ENCODE results near the gene CTDP1. TPM values are rescaled to one million over a fixed set of nuclear protein-coding genes. Genes with fewer than 3 reads are reported as not detected.

Gene CTDP1
- total RNA-seq, 1 donor from 2014 or later = 34.8 TPM

DNA sequence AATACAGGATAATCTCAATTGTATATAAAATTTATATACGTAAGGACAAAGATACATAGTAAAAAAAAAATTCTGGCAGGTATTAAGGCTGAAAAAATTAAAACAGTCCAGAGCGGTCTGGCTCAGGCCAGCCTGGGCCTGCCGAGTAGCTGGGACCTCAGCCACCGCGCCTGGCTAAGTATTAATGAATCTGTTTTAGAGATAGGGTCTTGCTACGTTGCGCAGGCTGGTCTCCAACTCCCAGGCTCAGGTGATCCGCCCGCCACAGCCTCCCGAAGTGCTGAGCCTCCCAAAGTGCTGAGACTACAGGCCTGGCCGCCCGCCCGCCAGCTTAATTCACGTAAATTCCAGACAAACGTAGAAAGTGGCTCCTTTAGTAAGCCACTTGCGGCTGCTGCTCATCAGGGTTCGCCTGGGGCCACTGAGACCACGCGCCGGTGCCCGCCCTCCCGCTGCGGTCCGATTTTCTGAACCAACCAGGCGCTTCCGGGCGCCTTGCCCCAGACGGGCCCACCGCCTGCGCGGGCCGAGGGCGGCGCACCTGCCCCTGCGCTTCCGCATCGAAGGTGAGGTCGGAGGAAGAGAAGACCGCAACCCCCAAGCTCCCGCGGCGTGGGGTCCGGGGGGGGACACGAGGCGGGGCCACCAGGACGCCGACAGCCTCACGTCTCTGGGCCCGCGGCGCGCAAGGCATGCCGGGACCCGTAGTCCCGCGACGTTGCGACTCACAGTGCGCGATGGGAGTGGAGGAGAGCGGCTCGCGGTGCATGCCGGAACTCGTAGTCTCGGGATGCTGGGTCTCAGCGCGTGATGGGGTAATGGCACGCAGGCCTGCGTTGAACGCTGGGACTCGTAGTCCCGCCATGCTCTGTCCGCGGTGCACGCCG is 695 bp upstream of the CTDP1 start:
- H3K9me3 Mint-ChIP-seq (ENCODE audit: unreplicated experiment) = peaks cover 7% of the 10 kb centered on the region
- DNase-seq = peak; percentile 97
- H3K27ac Mint-ChIP-seq (ENCODE audit: unreplicated experiment) = peak overlapping the region; percentile 94
- no peaks in the 10 kb centered on the region for H3K36me3 Mint-ChIP-seq (ENCODE audit: unreplicated experiment)
- H3K4me3 Mint-ChIP-seq (ENCODE audit: unreplicated experiment) = peak overlapping the region; percentile 89
- H3K4me1 Mint-ChIP-seq (ENCODE audit: low read depth, unreplicated experiment) = peaks cover 10% of the 10 kb centered on the region
- H3K27me3 Mint-ChIP-seq (ENCODE audit: unreplicated experiment) = peaks cover 3% of the 10 kb centered on the region
- TF ChIP-seq CTCF (IDR thresholded peaks at IDR 0.05; ENCODE audit: partially characterized antibody, unreplicated experiment) = no peak

DNA sequence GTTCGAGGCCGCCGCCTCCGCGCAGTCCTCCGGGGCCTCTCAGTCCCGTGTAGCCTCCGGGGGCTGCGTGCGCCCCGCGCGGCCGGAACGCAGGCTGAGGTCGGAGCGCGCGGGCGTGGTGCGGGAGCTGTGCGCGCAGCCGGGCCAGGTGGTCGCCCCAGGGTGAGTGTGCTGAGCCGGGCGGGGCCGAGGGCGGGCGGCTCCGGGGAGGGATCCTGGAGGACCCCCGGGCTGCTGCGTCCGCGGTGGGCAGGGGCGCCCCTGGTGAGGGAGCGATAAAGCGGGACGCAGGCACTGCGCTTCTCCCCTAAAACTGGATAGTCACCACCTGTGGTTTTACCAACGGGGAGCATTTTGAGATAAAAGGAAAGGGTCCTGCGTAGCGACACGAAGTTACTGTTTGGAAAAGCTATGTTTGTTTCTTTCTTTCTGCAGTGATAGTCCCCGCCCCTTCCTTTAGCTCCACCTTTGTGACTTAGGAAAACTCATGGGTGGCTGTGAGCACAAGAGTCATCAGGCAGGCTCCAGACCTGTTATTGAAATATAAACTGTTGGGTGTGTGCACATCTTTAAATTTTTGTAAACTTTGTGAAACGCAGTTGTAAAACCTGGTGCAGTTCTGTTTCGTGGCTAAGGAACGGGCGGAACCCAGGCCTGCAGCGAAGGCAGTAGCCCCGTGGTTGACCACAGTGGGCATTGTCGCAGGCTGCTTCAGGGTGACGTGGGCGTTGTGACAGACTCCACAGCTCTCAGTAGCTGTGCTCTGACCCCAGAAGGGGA is 687 bp downstream of the CTDP1 start:
- peaks cover 3% of the 10 kb centered on the region for H3K27me3 Mint-ChIP-seq (ENCODE audit: unreplicated experiment)
- peak overlapping the region; percentile 55 for H3K27ac Mint-ChIP-seq (ENCODE audit: unreplicated experiment)
- no peak for TF ChIP-seq CTCF (IDR thresholded peaks at IDR 0.05; ENCODE audit: partially characterized antibody, unreplicated experiment)
- peaks cover 10% of the 10 kb centered on the region for H3K4me1 Mint-ChIP-seq (ENCODE audit: low read depth, unreplicated experiment)
- H3K4me3 Mint-ChIP-seq (ENCODE audit: unreplicated experiment) = peak overlapping the region; percentile 90
- peaks cover 5% of the 10 kb centered on the region for H3K36me3 Mint-ChIP-seq (ENCODE audit: unreplicated experiment)
- peak; percentile 59 for DNase-seq
- H3K9me3 Mint-ChIP-seq (ENCODE audit: unreplicated experiment) = peaks cover 7% of the 10 kb centered on the region

DNA sequence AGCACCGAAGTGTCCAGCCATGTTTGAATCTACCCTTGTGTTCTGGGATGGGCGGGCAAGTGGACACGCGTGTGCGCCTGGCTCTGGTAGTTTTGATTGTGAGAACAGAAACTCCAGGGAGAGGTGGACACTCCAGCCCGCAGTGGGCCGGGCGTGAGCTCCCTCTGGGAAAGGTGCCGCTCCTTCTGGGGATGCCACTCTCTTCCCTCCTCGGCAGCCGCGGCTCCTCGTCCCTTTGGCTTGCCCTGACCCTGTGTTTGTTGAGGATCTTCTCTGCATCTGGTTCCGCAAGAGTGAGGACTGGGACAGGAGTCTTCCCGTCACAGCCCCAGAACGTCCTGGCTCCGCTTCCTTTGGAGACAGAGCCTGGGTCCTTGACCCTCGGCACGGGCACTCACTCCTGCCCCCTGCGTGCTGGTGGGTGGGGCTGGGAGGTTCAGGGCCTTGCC is 1.3 kb downstream of the CTDP1 start:
- no peak for DNase-seq
- Mint-ChIP-seq H3K27ac (ENCODE audit: unreplicated experiment) (no peak overlapping the region), H3K4me3 (ENCODE audit: unreplicated experiment) (peak overlapping the region; percentile 90), H3K36me3 (ENCODE audit: unreplicated experiment) (peaks cover 6% of the 10 kb centered on the region), H3K27me3 (ENCODE audit: unreplicated experiment) (peaks cover 3% of the 10 kb centered on the region), H3K9me3 (ENCODE audit: unreplicated experiment) (peaks cover 7% of the 10 kb centered on the region), H3K4me1 (ENCODE audit: low read depth, unreplicated experiment) (peaks cover 10% of the 10 kb centered on the region)
- no peak for TF ChIP-seq CTCF (IDR thresholded peaks at IDR 0.05; ENCODE audit: partially characterized antibody, unreplicated experiment)

DNA sequence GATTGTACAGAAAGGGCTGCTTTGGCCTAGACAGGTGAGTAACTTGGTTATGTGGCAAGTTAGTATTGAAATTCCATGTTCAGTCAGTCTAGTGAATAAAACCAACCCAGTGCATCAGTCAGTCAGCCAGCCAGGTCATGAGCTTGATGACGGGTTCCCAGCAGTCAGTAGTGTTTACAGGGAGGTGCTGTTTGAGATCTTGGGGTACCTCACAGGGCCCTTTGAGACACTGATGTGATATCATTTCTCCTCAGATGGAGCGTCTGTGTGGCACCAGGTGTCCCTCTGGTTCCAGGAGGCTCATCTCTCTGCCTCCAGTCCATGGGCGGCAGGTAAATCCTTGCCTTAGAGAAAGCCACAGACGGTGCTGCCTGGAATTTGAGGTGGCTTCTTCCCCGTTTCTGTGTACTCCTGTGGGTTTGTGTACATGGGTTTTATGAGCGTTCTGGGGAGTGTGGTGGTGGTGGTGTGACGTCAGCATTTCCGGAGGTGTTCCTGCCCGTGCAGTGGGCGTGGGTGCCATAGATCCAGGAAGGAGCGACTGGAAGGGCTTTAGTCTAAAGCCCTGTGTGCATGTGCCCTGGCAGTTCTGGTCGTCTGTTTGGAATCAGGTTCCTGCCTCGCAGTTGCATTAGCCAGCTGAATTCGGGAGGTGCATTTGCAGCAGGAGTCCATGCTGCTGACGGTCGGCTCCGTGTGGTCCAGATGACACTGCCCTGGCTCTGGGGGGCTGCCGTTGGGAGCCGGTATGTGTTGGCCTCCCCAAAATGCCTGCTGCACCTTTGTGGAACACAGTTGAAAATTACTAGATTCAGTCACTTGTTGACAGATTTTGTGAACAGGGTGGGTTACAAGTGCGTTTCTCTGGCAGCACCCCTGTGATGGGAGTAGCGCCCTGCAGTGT is 2.1 kb downstream of the CTDP1 start:
- H3K4me3 Mint-ChIP-seq (ENCODE audit: unreplicated experiment) = peak overlapping the region; percentile 90
- H3K27me3 Mint-ChIP-seq (ENCODE audit: unreplicated experiment) = peaks cover 3% of the 10 kb centered on the region
- H3K36me3 Mint-ChIP-seq (ENCODE audit: unreplicated experiment) = peaks cover 6% of the 10 kb centered on the region
- peaks cover 9% of the 10 kb centered on the region for H3K9me3 Mint-ChIP-seq (ENCODE audit: unreplicated experiment)
- DNase-seq = no peak
- no peak for TF ChIP-seq CTCF (IDR thresholded peaks at IDR 0.05; ENCODE audit: partially characterized antibody, unreplicated experiment)
- no peak overlapping the region for H3K27ac Mint-ChIP-seq (ENCODE audit: unreplicated experiment)
- H3K4me1 Mint-ChIP-seq (ENCODE audit: low read depth, unreplicated experiment) = peaks cover 10% of the 10 kb centered on the region

All from glutamatergic neuron (in vitro differentiated cells).